ENCODE results near the gene TBC1D1. TPM values are rescaled to one million over a fixed set of nuclear protein-coding genes. Genes with fewer than 3 reads are reported as not detected.

TBC1D1 gene
- total RNA-seq, 2 donors from 2014 or later, result 55.3 to 77.4 TPM

GRCh38 chr4:38113551-38113950 lies 222.7 kb downstream of the TBC1D1 start:
- Histone ChIP-seq H3K4me1 (no peaks in the 10 kb centered on the region), H3K4me3 (no peak overlapping the region), H3K27ac (no peak overlapping the region), H3K9me3 (no peaks in the 10 kb centered on the region), H3K9ac (ENCODE audit: low read depth in 2 of 2, low read length in 2 of 2) (no peak overlapping the region), H3K27me3 (no peaks in the 10 kb centered on the region), H3K36me3 (no peaks in the 10 kb centered on the region)
- no peak for DNase-seq
- intact Hi-C loops (cut with DNase I), result no loop called here
- TF ChIP-seq CTCF (IDR thresholded peaks at IDR 0.05), result no peak

- TF ChIP-seq CTCF (IDR thresholded peaks at IDR 0.05), result no peak
- no peak overlapping the region for H3K4me3 ChIP-seq
- H3K27ac ChIP-seq, result peak overlapping the region; percentile 22
- no peaks in the 10 kb centered on the region for H3K9me3 ChIP-seq
- H3K27me3 ChIP-seq, result no peaks in the 10 kb centered on the region
- intact Hi-C loops (cut with DNase I), result no loop called here
- H3K9ac ChIP-seq (ENCODE audit: low read depth in 2 of 2, low read length in 2 of 2), result peak overlapping the region in 1 of 2 donors; percentile 14
- no peaks in the 10 kb centered on the region for H3K36me3 ChIP-seq
- no peaks in the 10 kb centered on the region for H3K4me1 ChIP-seq
- DNase-seq, result no peak
These were observed 223.7 kb downstream of the TBC1D1 start for GRCh38 chr4:38114386-38115150.

- no peaks in the 10 kb centered on the region for H3K4me1 ChIP-seq
- no peak overlapping the region for H3K9ac ChIP-seq (ENCODE audit: low read depth in 2 of 2, low read length in 2 of 2)
- H3K27me3 ChIP-seq, result no peaks in the 10 kb centered on the region
- no peak overlapping the region for H3K4me3 ChIP-seq
- no peak for DNase-seq
- intact Hi-C loops (cut with DNase I), result no loop called here
- H3K9me3 ChIP-seq, result no peaks in the 10 kb centered on the region
- no peak overlapping the region for H3K27ac ChIP-seq
- H3K36me3 ChIP-seq, result no peaks in the 10 kb centered on the region
- TF ChIP-seq CTCF (IDR thresholded peaks at IDR 0.05), result no peak
These were observed 224.7 kb downstream of the TBC1D1 start for GRCh38 chr4:38115601-38116000.

GRCh38 chr4:38117591-38117990 lies 226.7 kb downstream of the TBC1D1 start:
- no peak overlapping the region for H3K4me3 ChIP-seq
- no peaks in the 10 kb centered on the region for H3K27me3 ChIP-seq
- H3K9me3 ChIP-seq, result no peaks in the 10 kb centered on the region
- intact Hi-C loops (cut with DNase I), result no loop called here
- DNase-seq, result no peak
- H3K36me3 ChIP-seq, result no peaks in the 10 kb centered on the region
- no peak overlapping the region for H3K9ac ChIP-seq (ENCODE audit: low read depth in 2 of 2, low read length in 2 of 2)
- H3K27ac ChIP-seq, result no peak overlapping the region
- H3K4me1 ChIP-seq, result no peaks in the 10 kb centered on the region
- no peak for TF ChIP-seq CTCF (IDR thresholded peaks at IDR 0.05)

GRCh38 chr4:38119668-38120385 lies 228.9 kb downstream of the TBC1D1 start:
- Histone ChIP-seq H3K27me3 (no peaks in the 10 kb centered on the region), H3K4me3 (no peak overlapping the region), H3K4me1 (no peaks in the 10 kb centered on the region), H3K9ac (ENCODE audit: low read depth in 2 of 2, low read length in 2 of 2) (no peak overlapping the region), H3K27ac (peak overlapping the region; percentile 11), H3K9me3 (no peaks in the 10 kb centered on the region), H3K36me3 (no peaks in the 10 kb centered on the region)
- TF ChIP-seq CTCF (IDR thresholded peaks at IDR 0.05), result no peak
- intact Hi-C loops (cut with DNase I), result no loop called here
- DNase-seq, result no peak
